ENCODE measurements around the gene CFHR3. TPM values are rescaled to one million over a fixed set of nuclear protein-coding genes. Genes with fewer than 3 reads are reported as not detected.

The CFHR3 gene
- total RNA-seq (ENCODE audit: low replicate concordance), result 1.5 TPM in 1 of 2 replicates, not detected in the other
- long read RNA-seq, partial matches to known transcripts, result 2 of 3 reads
- long read RNA-seq, other reads (novel, unspliced or antisense), result 1 of 3 reads

GRCh38 chr1:196774603-196775002 is at the start of gene CFHR3:
Gene CFHR3, plus strand, starts transcription at chr1:196774840. Its CDS starts 47 bp downstream, at chr1:196774887.
- Mint-ChIP-seq H3K4me1 (ENCODE audit: unreplicated experiment) (no peaks in the 10 kb centered on the region), H3K27ac (no peak within 1 kb of the TSS), H3K36me3 (no peaks in the 10 kb centered on the region), H3K9me3 (peaks cover 3% of the 10 kb centered on the region), H3K4me3 (no peak within 1 kb of the TSS), H3K27me3 (no peaks in the 10 kb centered on the region)
- DNase-seq (ENCODE audit: extremely low spot score, unreplicated experiment), result no peak
- TF ChIP-seq, protein P1, sequence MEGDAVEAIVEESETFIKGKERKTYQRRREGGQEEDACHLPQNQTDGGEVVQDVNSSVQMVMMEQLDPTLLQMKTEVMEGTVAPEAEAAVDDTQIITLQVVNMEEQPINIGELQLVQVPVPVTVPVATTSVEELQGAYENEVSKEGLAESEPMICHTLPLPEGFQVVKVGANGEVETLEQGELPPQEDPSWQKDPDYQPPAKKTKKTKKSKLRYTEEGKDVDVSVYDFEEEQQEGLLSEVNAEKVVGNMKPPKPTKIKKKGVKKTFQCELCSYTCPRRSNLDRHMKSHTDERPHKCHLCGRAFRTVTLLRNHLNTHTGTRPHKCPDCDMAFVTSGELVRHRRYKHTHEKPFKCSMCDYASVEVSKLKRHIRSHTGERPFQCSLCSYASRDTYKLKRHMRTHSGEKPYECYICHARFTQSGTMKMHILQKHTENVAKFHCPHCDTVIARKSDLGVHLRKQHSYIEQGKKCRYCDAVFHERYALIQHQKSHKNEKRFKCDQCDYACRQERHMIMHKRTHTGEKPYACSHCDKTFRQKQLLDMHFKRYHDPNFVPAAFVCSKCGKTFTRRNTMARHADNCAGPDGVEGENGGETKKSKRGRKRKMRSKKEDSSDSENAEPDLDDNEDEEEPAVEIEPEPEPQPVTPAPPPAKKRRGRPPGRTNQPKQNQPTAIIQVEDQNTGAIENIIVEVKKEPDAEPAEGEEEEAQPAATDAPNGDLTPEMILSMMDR (conservative IDR thresholded peaks at IDR 0.05), result no peak

DNA sequence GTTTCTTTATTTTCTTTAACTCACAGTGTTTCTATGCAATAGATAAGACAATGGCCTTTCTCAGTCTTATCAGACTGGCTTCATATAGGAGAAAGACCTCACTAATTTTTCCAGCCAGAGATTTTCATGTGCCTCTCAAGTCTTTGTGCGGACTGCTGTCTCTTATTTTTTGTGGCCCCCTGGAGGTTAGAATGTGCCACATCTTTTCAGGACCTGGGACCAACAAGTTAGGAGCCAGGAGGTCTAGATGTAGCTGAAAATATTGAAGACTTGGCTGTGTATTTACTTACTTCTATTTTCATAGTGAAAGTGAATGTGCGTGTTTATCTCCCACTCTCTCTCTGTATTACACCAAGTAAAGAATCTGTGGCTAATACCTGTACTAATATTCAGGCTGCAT is 42.1 kb upstream of the CFHR3 start:
- Mint-ChIP-seq H3K27ac (no peak overlapping the region), H3K9me3 (peaks cover 5% of the 10 kb centered on the region), H3K36me3 (no peaks in the 10 kb centered on the region), H3K4me1 (ENCODE audit: unreplicated experiment) (no peaks in the 10 kb centered on the region), H3K27me3 (no peaks in the 10 kb centered on the region), H3K4me3 (no peak overlapping the region)
- TF ChIP-seq, protein P1 (conservative IDR thresholded peaks at IDR 0.05), result peak; percentile 40
- no peak for DNase-seq (ENCODE audit: extremely low spot score, unreplicated experiment)

DNA sequence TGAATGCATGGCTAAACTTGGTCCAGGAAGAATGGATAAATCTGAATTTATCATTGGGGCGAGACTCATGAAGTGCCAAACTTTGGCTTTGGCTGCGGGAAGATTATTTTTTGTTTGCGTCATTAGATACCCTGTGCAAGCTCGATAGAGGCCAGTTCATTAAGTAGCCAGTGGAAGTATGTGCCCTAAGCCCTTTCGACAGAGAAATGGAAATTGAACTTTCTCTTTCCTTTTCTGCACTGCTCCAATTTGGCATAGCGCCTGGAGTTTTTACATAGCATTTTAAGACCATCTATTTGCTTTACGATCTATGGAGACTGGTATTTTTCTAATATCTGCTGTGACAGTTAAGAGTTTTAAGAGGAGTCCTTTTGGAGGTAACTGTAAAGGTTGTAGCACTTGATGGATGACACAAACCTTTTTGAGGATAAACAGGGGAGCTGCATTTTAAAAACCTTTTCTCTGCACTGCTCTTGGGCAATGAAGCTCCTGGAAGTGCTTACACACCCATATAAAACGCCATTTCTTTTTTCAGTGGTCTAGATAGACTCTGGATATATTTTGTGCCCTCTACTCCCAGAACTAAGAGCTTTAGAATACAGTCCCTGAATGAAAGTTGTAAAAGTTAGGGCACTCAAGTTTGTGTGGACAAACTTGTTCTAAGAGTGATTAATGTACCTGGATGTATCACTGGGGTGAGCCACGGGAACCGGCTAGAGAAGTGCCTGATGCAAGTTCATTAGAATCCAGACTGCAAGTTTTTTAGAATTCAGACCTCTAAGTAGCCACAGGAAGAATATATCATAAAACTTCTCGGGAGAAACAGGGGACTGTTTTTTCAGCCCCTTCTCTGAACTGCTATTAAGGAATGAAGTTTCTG is 41.3 kb upstream of the CFHR3 start:
- DNase-seq (ENCODE audit: extremely low spot score, unreplicated experiment), result no peak
- Mint-ChIP-seq H3K27ac (no peak overlapping the region), H3K4me3 (no peak overlapping the region), H3K9me3 (peaks cover 5% of the 10 kb centered on the region), H3K4me1 (ENCODE audit: unreplicated experiment) (no peaks in the 10 kb centered on the region), H3K27me3 (no peaks in the 10 kb centered on the region), H3K36me3 (no peaks in the 10 kb centered on the region)
- TF ChIP-seq, protein P1 (conservative IDR thresholded peaks at IDR 0.05), result no peak

DNA sequence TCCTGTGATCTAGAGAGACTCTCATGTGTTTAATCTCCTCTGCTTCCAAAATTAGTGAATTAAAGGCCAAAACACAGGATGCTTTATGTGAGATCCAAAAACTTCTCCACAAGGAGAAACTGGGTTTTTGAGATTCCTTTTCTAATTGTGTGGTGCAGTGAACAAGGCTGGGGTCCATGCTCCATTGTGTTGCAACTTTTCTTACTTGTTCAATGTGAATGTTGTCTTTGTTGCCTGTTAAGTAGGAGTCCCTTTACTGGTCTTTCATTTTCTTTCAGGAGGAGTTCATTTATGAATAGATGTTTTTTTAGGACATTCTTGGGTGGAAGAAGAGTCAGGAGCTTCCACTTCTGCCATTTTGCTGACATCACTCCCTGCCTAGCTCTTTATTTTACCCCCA is 40.6 kb upstream of the CFHR3 start:
- Mint-ChIP-seq H3K9me3 (peaks cover 5% of the 10 kb centered on the region), H3K36me3 (no peaks in the 10 kb centered on the region), H3K27ac (no peak overlapping the region), H3K4me1 (ENCODE audit: unreplicated experiment) (no peaks in the 10 kb centered on the region), H3K4me3 (no peak overlapping the region), H3K27me3 (no peaks in the 10 kb centered on the region)
- no peak for DNase-seq (ENCODE audit: extremely low spot score, unreplicated experiment)
- TF ChIP-seq, protein P1 (conservative IDR thresholded peaks at IDR 0.05), result no peak

- Mint-ChIP-seq H3K4me3 (no peak overlapping the region), H3K27me3 (no peaks in the 10 kb centered on the region), H3K36me3 (no peaks in the 10 kb centered on the region), H3K9me3 (peaks cover 5% of the 10 kb centered on the region), H3K4me1 (ENCODE audit: unreplicated experiment) (no peaks in the 10 kb centered on the region), H3K27ac (no peak overlapping the region)
- TF ChIP-seq, protein P1 (conservative IDR thresholded peaks at IDR 0.05), result no peak
- no peak for DNase-seq (ENCODE audit: extremely low spot score, unreplicated experiment)
Measured at GRCh38 chr1:196734460-196734859, 40.2 kb upstream of the CFHR3 start.

Data from type B pancreatic cell (in vitro differentiated cells).